Transverse colon (tissue), 4 donors: ENCODE results near the gene SPTBN1. TPM values are rescaled to one million over a fixed set of nuclear protein-coding genes. Genes with fewer than 3 reads are reported as not detected.

Experiments used
- DNase-seq: peaks from one replicate; pipeline ENCODE4 v3.0.0-alpha.2; 2019
- H3K27ac ChIP-seq, 4 donors: fragments of 200-600 bp; sonication (generic); 2 replicates each; pipeline ENCODE4 v1.5.1; 2016 to 2018; ENCODE audit warnings: inconsistent platforms in 4 of 4
- H3K27me3 ChIP-seq: fragments of 200-600 bp; sonication (generic); 2 replicates; pipeline ENCODE4 v1.5.1; 2017; ENCODE audit warnings: inconsistent platforms
- H3K36me3 ChIP-seq, 4 donors: fragments of 200-600 bp; sonication (generic); 2 replicates each; pipeline ENCODE4 v1.5.1; 2017 to 2019; ENCODE audit warnings: inconsistent platforms in 4 of 4
- H3K4me1 ChIP-seq, 4 donors: fragments of 200-600 bp; sonication (generic); 2 replicates each; pipeline ENCODE4 v1.5.1; 2017 to 2020; ENCODE audit warnings: inconsistent platforms in 4 of 4
- H3K4me3 ChIP-seq, 4 donors: fragments of 200-600 bp; sonication (generic); 1 replicate in 1 of 4; 2 replicates in 3 of 4; pipeline versions ENCODE4 v1.5.1 to v1.6.1; 2017 to 2019; ENCODE audit warnings: inconsistent platforms in 4 of 4
- H3K9me3 ChIP-seq, 2 donors: fragments of 200-600 bp; sonication (generic); 2 replicates each; pipeline ENCODE4 v1.5.1; 2017 to 2019; ENCODE audit warnings: inconsistent platforms in 2 of 2
- EP300 ChIP-seq: sonication (generic); formaldehyde crosslinking; IDR thresholded peaks from one replicate; pipeline ENCODE4 v1.6.1; 2017; ENCODE audit warnings: antibody characterized with exemption, low read depth
- POLR2A ChIP-seq: fragments of 450-650 bp; IDR thresholded peaks from one replicate; pipeline ENCODE4 v1.6.1; 2016; ENCODE audit warnings: antibody characterized with exemption, mild to moderate bottlenecking, moderate library complexity
- POLR2AphosphoS5 ChIP-seq, 3 donors: sonication (generic); formaldehyde crosslinking; IDR thresholded peaks; one replicate each; pipeline ENCODE4 v1.6.1; 2016; ENCODE audit warnings: antibody characterized with exemption in 3 of 3
- whole genome bisulfite sequencing, 2 donors: methylation state at CpG; one replicate each; pipeline ENCODE4 v1.1.5; 2018; ENCODE audit warnings: low coverage in 1 of 2; 5-methylcytosine and 5-hydroxymethylcytosine counted together
- in situ Hi-C, 4 donors: fragments of 200-750 bp; cut with MboI; loops; one replicate each; pipeline versions ENCODE4 v1.15.0 to v1.15.1; 2017; ENCODE audit warnings: low sequenced_read_pairs in 3 of 4, low pct_ligation_motif_present in 1 of 4, low pct_unique_long_range_greater_than_20kb in 1 of 4
- intact Hi-C: fragments of 100-400 bp; cut with DNase I; formaldehyde crosslinking; loops from one replicate; pipeline ENCODE4 v1.15.1; 2023; ENCODE audit warnings: low total_unique reads
- total RNA-seq, 4 donors: library from RNA; depleted of rRNA; stranded (reverse); fragments of >200 nt; gene quantifications; one replicate each; pipeline ENCODE4 v1.1.0, GENCODE V29; 2016
- TF ChIP-seq, protein P1 (sequence below), 5 experiments: fragments of 200-600 bp in 3 of 5; fragments of 450-650 bp in 2 of 5; sonication (generic) in 3 of 5; IDR thresholded peaks; 1 replicate in 2 of 5; 2 replicates in 3 of 5; pipeline ENCODE4 v1.5.1; 2016 to 2017; ENCODE audit warnings: antibody characterized with exemption in 5 of 5, inconsistent platforms in 3 of 5, mild to moderate bottlenecking in 2 of 5, moderate library complexity in 1 of 5

Gene SPTBN1
- total RNA-seq, 4 donors from 2014 or later, result 269 to 301 (median 285) TPM

- H3K4me3 ChIP-seq, result no peak overlapping the region
- no peak for DNase-seq
- in situ Hi-C loops, result loop anchor here in 3 of 4 donors (25.0 kb wide), 4 partner anchors 137 to 687 kb away; partner anchors contain the start of gene ACYP2 (in 1 of the 3)
- H3K27me3 ChIP-seq, result no peaks in the 10 kb centered on the region
- H3K36me3 ChIP-seq, result no peaks in the 10 kb centered on the region
- H3K27ac ChIP-seq, result peak overlapping the region in 3 of 4 donors; percentile 7 to 49 (median 30)
- intact Hi-C loops, result no loop called here
- H3K4me1 ChIP-seq, result peaks cover 0 to 39% (median 21%) of the 10 kb centered on the region in 4 donors
- WGBS, 2 donors, result 43 to 49% methylated on average over 3 to 8 of the region's 8 CpGs
- TF ChIP-seq, protein P1, sequence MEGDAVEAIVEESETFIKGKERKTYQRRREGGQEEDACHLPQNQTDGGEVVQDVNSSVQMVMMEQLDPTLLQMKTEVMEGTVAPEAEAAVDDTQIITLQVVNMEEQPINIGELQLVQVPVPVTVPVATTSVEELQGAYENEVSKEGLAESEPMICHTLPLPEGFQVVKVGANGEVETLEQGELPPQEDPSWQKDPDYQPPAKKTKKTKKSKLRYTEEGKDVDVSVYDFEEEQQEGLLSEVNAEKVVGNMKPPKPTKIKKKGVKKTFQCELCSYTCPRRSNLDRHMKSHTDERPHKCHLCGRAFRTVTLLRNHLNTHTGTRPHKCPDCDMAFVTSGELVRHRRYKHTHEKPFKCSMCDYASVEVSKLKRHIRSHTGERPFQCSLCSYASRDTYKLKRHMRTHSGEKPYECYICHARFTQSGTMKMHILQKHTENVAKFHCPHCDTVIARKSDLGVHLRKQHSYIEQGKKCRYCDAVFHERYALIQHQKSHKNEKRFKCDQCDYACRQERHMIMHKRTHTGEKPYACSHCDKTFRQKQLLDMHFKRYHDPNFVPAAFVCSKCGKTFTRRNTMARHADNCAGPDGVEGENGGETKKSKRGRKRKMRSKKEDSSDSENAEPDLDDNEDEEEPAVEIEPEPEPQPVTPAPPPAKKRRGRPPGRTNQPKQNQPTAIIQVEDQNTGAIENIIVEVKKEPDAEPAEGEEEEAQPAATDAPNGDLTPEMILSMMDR (IDR thresholded peaks at IDR 0.05), result no peak
- TF ChIP-seq POLR2A, result no peak
- TF ChIP-seq POLR2AphosphoS5 (IDR thresholded peaks at IDR 0.05), result no peak
- no peak for TF ChIP-seq EP300
- H3K9me3 ChIP-seq, result no peaks in the 10 kb centered on the region
These were observed 44.5 kb downstream of the SPTBN1 start for GRCh38 chr2:54500404-54501205.

DNA sequence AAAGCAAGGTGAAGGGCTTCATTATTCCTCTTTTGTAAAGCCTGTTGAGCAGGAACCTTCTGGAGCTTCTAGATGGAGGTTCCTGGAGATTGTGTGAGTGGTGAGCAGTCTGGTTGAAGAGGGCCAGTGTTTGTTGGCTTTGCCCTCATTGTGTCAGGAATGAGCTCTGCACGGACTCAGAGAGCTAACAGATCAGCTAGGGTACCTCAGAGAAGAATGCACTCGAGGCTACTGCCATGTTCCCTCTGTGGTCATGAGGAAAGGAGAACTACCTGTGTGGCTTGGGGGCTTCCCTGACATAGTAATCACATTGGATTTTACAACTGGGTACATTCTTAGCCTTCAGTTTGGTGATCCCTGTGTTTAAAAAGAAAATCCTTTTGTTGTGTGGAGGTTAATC lies 46.6 kb downstream of the SPTBN1 start:
- TF ChIP-seq POLR2AphosphoS5 (IDR thresholded peaks at IDR 0.05) (no peak), POLR2A (no peak), EP300 (no peak)
- TF ChIP-seq, protein P1 (IDR thresholded peaks at IDR 0.05), result no peak
- H3K4me1 ChIP-seq, result peaks cover 0 to 39% (median 20%) of the 10 kb centered on the region in 4 donors
- intact Hi-C loops, result no loop called here

DNA sequence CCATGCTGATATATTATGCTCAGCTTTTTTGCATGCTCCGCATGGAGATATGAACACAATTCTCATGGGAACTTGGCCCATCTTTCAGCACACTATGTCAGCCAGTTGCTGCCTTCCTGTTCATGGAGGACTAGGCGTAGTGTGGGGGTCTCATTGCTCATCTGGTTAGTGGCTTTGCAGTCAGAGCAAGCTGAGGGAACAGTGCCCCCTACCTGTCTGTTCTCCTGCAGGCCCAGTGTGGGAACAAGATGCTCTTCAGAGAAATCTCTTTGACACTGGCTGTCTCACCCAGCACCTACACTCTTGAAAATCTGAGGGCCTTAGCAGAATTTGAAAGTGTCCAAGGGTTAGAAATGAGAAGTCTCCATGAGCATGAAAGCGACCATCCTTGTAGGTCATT lies 47.1 kb downstream of the SPTBN1 start:
- 80 to 83% methylated on average over 1 to 3 of the region's 3 CpGs for WGBS, 2 donors
- no peak for TF ChIP-seq EP300
- TF ChIP-seq, protein P1 (IDR thresholded peaks at IDR 0.05), result peak; percentile 24 to 42 (median 37)
- intact Hi-C loops (no loop called here), in situ Hi-C loops (loop anchor here in 3 of 4 donors (25.0 kb wide), 4 partner anchors 134 to 684 kb away; partner anchors contain the start of gene ACYP2 (in 1 of the 3))
- no peaks in the 10 kb centered on the region for H3K36me3 ChIP-seq
- no peaks in the 10 kb centered on the region for H3K9me3 ChIP-seq
- DNase-seq, result peak; percentile 28
- H3K4me1 ChIP-seq, result peaks cover 0 to 39% (median 18%) of the 10 kb centered on the region in 4 donors
- H3K4me3 ChIP-seq, result no peak overlapping the region
- H3K27me3 ChIP-seq, result no peaks in the 10 kb centered on the region
- H3K27ac ChIP-seq, result no peak overlapping the region

More for the DNA sequence above, 46.6 kb downstream of the SPTBN1 start:
- DNase-seq, result no peak
- Histone ChIP-seq H3K27me3 (no peaks in the 10 kb centered on the region), H3K36me3 (no peaks in the 10 kb centered on the region), H3K4me3 (no peak overlapping the region), H3K27ac (no peak overlapping the region), H3K9me3 (no peaks in the 10 kb centered on the region)
- in situ Hi-C loops, result loop anchor here in 3 of 4 donors (25.0 kb wide), 4 partner anchors 135 to 685 kb away; partner anchors contain the start of gene ACYP2 (in 1 of the 3)
- WGBS, 2 donors, result 71% methylated on average over 2 of the region's 2 CpGs; no CpG with 5 or more reads in 1 of the 2 donors

DNA sequence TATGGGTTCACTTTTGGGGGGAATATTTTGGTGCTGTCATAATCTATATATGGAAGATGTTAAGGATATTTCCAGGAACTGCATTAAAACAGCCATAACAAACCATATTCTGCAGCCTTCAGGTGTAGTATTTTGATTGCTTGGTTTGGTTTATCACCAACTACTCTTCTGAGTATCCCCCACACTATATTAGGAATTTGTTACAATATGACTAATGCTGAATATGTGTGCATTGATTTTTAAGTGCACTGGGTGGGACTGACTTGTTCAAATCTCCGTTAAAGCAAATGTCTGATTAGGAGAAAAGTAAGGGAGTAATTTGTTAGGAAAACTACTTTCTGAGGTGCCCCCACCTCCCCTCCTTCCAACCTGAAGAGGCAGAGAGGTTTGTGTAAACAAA lies 47.7 kb downstream of the SPTBN1 start:
- Histone ChIP-seq H3K36me3 (no peaks in the 10 kb centered on the region), H3K4me1 (peaks cover 0 to 39% (median 16%) of the 10 kb centered on the region in 4 donors), H3K27ac (peak overlapping the region in 2 of 4 donors; percentile 16 to 19), H3K9me3 (no peaks in the 10 kb centered on the region), H3K4me3 (no peak overlapping the region), H3K27me3 (no peaks in the 10 kb centered on the region)
- intact Hi-C loops (no loop called here), in situ Hi-C loops (loop anchor here in 3 of 4 donors (25.0 kb wide), 4 partner anchors 133 to 683 kb away; partner anchors contain the start of gene ACYP2 (in 1 of the 3))
- WGBS, 2 donors, result 65 to 86% methylated on average over 1 of the region's 1 CpG
- no peak for DNase-seq
- TF ChIP-seq POLR2A (no peak), EP300 (no peak), POLR2AphosphoS5 (IDR thresholded peaks at IDR 0.05) (no peak)
- TF ChIP-seq, protein P1 (IDR thresholded peaks at IDR 0.05), result no peak
